ENCODE data around the gene TPCN1.
A peak's percentile ranks its signal among the peaks of the same experiment; 100 is the strongest.

Gene TPCN1

GRCh38 chr12:113186033-113186365, 35.3 kb upstream of the TPCN1 start:
- TF ChIP-seq, protein P1, sequence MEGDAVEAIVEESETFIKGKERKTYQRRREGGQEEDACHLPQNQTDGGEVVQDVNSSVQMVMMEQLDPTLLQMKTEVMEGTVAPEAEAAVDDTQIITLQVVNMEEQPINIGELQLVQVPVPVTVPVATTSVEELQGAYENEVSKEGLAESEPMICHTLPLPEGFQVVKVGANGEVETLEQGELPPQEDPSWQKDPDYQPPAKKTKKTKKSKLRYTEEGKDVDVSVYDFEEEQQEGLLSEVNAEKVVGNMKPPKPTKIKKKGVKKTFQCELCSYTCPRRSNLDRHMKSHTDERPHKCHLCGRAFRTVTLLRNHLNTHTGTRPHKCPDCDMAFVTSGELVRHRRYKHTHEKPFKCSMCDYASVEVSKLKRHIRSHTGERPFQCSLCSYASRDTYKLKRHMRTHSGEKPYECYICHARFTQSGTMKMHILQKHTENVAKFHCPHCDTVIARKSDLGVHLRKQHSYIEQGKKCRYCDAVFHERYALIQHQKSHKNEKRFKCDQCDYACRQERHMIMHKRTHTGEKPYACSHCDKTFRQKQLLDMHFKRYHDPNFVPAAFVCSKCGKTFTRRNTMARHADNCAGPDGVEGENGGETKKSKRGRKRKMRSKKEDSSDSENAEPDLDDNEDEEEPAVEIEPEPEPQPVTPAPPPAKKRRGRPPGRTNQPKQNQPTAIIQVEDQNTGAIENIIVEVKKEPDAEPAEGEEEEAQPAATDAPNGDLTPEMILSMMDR (IDR thresholded peaks at IDR 0.05; ENCODE audit: low read depth, low read length, missing control alignments) = no peak
- DNase-seq (ENCODE audit: low read depth) = no peak
- peak overlapping the region; percentile 75 for H3K4me3 ChIP-seq (ENCODE audit: low read depth, low read length)

DNA sequence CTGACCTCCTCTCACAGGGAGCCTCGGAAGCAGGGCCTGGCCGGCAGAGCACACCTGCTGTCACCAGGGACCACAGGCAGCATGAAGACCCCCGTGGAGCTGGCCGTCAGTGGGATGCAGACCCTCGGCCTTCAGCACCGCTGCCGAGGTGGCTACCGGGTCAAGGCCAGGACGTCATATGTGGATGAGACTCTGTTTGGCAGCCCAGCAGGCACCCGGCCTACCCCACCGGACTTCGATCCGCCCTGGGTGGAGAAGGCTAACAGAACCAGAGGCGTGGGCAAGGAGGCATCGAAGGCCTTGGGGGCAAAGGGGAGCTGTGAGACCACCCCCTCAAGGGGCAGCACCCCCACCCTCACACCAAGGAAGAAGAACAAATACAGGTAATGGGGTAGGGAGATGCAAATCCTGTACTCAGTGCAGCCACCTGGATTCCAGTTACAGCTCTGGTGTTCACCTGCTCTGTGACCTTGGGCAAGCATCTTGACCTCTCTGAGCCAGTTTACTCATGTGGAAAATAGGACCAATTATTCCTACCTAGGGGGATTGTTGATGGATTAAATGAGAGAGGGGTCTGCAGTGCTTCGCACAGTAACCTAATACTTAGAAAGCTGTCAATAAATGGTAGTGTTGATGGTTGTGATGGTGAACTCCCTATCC, 34.5 kb upstream of the TPCN1 start:
- TF ChIP-seq, protein P1 (IDR thresholded peaks at IDR 0.05; ENCODE audit: low read depth, low read length, missing control alignments) = no peak
- DNase-seq (ENCODE audit: low read depth) = no peak
- H3K4me3 ChIP-seq (ENCODE audit: low read depth, low read length) = peak overlapping the region; percentile 75; the same call in 1 of the 2 replicates

DNA sequence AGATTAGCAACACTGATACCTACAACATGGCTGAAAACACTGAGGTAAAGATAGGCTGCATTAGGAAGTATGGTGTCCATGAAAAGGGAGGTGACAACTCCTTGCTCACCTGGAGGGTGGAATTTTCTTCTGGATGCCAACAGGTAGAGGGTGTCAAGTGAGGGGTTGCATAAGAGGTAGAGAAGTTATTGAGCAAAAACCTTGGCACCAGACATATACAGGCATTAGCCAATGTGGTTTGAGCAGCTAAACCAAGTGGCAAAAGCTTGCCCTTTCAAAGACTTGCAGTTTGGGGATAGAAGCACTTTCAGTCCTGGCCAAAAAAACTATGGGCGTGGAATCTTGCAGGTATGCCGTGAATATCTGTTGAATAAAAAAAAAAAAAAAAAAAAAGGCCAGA, 31.9 kb upstream of the TPCN1 start:
- no peak overlapping the region for H3K4me3 ChIP-seq (ENCODE audit: low read depth, low read length)
- no peak for DNase-seq (ENCODE audit: low read depth)
- TF ChIP-seq, protein P1 (IDR thresholded peaks at IDR 0.05; ENCODE audit: low read depth, low read length, missing control alignments) = no peak

DNA sequence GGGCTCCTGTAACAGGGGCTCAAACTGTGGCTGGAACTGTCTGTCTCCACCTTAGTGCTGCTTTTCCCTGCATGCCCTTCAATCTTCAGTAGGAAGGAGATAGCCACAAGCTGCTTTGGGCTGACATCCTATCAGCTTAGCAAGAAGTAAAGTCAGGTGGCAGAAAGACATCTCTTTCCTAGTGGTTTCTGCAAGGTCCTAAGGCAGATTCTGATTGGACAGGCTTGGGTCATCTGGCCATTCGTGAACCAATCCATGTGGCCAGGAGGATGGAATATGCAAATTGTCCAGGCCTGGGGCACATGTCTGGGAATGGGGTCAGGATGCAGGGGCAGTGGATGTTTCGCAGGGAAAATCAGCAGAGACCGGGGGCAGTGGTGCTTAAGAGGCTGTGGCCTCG, 30.5 kb upstream of the TPCN1 start:
- no peak overlapping the region for H3K4me3 ChIP-seq (ENCODE audit: low read depth, low read length)
- no peak for DNase-seq (ENCODE audit: low read depth)
- TF ChIP-seq, protein P1 (IDR thresholded peaks at IDR 0.05; ENCODE audit: low read depth, low read length, missing control alignments) = no peak

- H3K4me3 ChIP-seq (ENCODE audit: low read depth, low read length) = no peak overlapping the region
- no peak for DNase-seq (ENCODE audit: low read depth)
- TF ChIP-seq, protein P1 (IDR thresholded peaks at IDR 0.05; ENCODE audit: low read depth, low read length, missing control alignments) = no peak
Observed at GRCh38 chr12:113191227-113191626, 30.0 kb upstream of the TPCN1 start.

GRCh38 chr12:113194971-113195391, 26.3 kb upstream of the TPCN1 start:
- no peak overlapping the region for H3K4me3 ChIP-seq (ENCODE audit: low read depth, low read length)
- DNase-seq (ENCODE audit: low read depth) = no peak
- TF ChIP-seq, protein P1 (IDR thresholded peaks at IDR 0.05; ENCODE audit: low read depth, low read length, missing control alignments) = no peak

DNA sequence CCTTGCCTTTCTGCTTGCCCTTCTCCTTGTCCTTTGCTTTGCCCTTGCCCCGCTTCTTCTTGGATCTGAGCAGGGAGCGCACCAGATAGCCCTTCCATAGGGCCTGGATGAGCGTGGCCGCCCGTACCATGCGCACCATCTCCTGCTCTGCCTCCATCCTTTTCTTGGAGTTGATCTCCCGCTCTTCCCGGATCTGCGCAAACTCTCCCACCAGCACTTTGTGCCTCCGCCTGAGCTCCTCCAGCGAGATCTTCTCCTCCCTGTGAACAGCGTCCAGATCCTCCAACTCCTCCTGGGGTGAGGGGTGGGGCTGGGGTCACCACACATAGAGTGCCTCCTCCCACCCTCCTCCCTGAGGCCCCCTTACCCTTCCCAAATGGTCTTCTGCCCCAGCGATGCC, 25.7 kb upstream of the TPCN1 start:
- no peak for DNase-seq (ENCODE audit: low read depth)
- H3K4me3 ChIP-seq (ENCODE audit: low read depth, low read length) = no peak overlapping the region
- TF ChIP-seq, protein P1 (IDR thresholded peaks at IDR 0.05; ENCODE audit: low read depth, low read length, missing control alignments) = no peak

Measured in GM12864 (cell line).